HepG2 (cell line): ENCODE measurements around the gene ZBTB9. TPM values are rescaled to one million over a fixed set of nuclear protein-coding genes. Genes with fewer than 3 reads are reported as not detected.

Experiments
- ATAC-seq: fragments of 200-7000 bp; cut with Tn5 transposase; 3 replicates; pipeline ENCODE4 v1.9.1; 2020; ENCODE audit warnings: mild to moderate bottlenecking, moderate library complexity
- BruUV-seq: library from RNA; stranded (reverse); fragments of 400-500 nt; replicated peaks from 2 replicates; lab custom pipeline; 2021; lab: Mats Ljungman, UMichigan
- CTCF ChIA-PET: fragments of 300-600 bp; formaldehyde crosslinking; extraction: SDS; loops from one replicate; lab custom pipeline; 2021; ENCODE audit warnings: low total read pairs, inconsistent platforms, low intra/inter-chr PET ratio; lab: Yijun Ruan, JAX
- POLR2A ChIA-PET: fragments of 350-600 bp; sonication (Branson Sonifier 250); formaldehyde crosslinking; loops from one replicate; lab custom pipeline; 2020; ENCODE audit warnings: antibody characterized with exemption, inconsistent platforms; lab: Yijun Ruan, JAX
- DNase-seq: peaks from one replicate; pipeline ENCODE4 v3.0.0-alpha.2; 2015; ENCODE audit warnings: low spot score
- FAIRE-seq: peaks from 3 replicates; lab custom pipeline; 2011; peaks lifted over from hg19 to GRCh38; lab: Jason Lieb, UNC
- H2AFZ ChIP-seq: one replicate; pipeline ENCODE4 v1.6.1; 2011; ENCODE audit warnings: low read length, inconsistent platforms
- H3K27ac ChIP-seq: fragments of 300-600 bp; 3 replicates; pipeline ENCODE4 v1.8.0; 2011; ENCODE audit warnings: mixed run types, mild to moderate bottlenecking, mixed read lengths, low read length, inconsistent platforms; ENCODE audit not compliant: insufficient read depth; ENCODE audit errors: extremely low read length
- H3K27me3 ChIP-seq, 2 experiments: fragments of 200-600 bp in 1 of 2; 2 replicates in 1 of 2; 3 replicates in 1 of 2; pipeline versions ENCODE4 v1.6.0 to v1.8.0; 2011; ENCODE audit warnings: low read length in 2 of 2, mild to moderate bottlenecking in 2 of 2, moderate library complexity in 2 of 2, inconsistent platforms in 1 of 2; ENCODE audit not compliant: insufficient read depth in 2 of 2, control insufficient read depth in 1 of 2
- H3K36me3 ChIP-seq, 2 experiments: fragments of 200-600 bp in 1 of 2; replicated peaks in 1 of 2; 2 replicates in 1 of 2; 3 replicates in 1 of 2; pipeline versions ENCODE4 v1.5.1 to v1.8.0; 2011; ENCODE audit warnings: low read length in 2 of 2, inconsistent platforms in 1 of 2; ENCODE audit not compliant: insufficient read depth in 2 of 2, control insufficient read depth in 1 of 2
- H3K4me1 ChIP-seq: 2 replicates; pipeline ENCODE4 v1.5.1; 2012; ENCODE audit warnings: low read length, inconsistent platforms; ENCODE audit not compliant: insufficient read depth
- H3K4me2 ChIP-seq: 2 replicates; pipeline ENCODE4 v1.6.0; 2011; ENCODE audit warnings: low read depth, low read length, inconsistent platforms
- H3K4me3 ChIP-seq, 3 experiments: fragments of 200-600 bp in 1 of 3; sonication (generic), shearing (Covaris generic) in 1 of 3; replicated peaks in 1 of 3; 2 replicates each; pipeline ENCODE4 v1.5.1; 2011 to 2016; ENCODE audit warnings: low read length in 3 of 3, inconsistent platforms in 2 of 3, low read depth in 2 of 3, mild to moderate bottlenecking in 2 of 3, control low read depth in 1 of 3, mixed read lengths in 1 of 3; ENCODE audit not compliant: insufficient read depth in 1 of 3
- H3K79me2 ChIP-seq: one replicate; pipeline ENCODE4 v1.6.1; 2011; ENCODE audit warnings: low read length, inconsistent platforms; ENCODE audit not compliant: insufficient read depth
- H3K9ac ChIP-seq: 2 replicates; pipeline ENCODE4 v1.6.0; 2011; ENCODE audit warnings: mild to moderate bottlenecking, low read depth, low read length, inconsistent platforms; ENCODE audit not compliant: insufficient read depth
- H3K9me3 ChIP-seq: 2 replicates; pipeline ENCODE4 v1.5.1; 2012; ENCODE audit warnings: mild to moderate bottlenecking, low read length
- H4K20me1 ChIP-seq: 2 replicates; pipeline ENCODE4 v1.6.0; 2011; ENCODE audit warnings: inconsistent platforms, mild to moderate bottlenecking, low read length, moderate library complexity; ENCODE audit not compliant: insufficient read depth
- CERS6 ChIP-seq: sonication (generic); formaldehyde crosslinking; IDR thresholded peaks from 2 replicates; pipeline ENCODE4 v1.5.0; 2020; ENCODE audit warnings: missing genetic modification reagents
- DMTF1 ChIP-seq: sonication (generic); formaldehyde crosslinking; IDR thresholded peaks from 2 replicates; pipeline ENCODE4 v1.4.0; 2020; ENCODE audit warnings: mild to moderate bottlenecking, missing genetic modification reagents
- HINFP ChIP-seq: sonication (generic); formaldehyde crosslinking; IDR thresholded peaks from 2 replicates; pipeline ENCODE4 v1.4.0; 2020; ENCODE audit warnings: low read depth, mild to moderate bottlenecking, missing genetic modification reagents
- JARID2 ChIP-seq: sonication (generic); formaldehyde crosslinking; IDR thresholded peaks from 2 replicates; pipeline ENCODE4 v1.8.1; 2023; ENCODE audit warnings: missing genetic modification reagents, inconsistent platforms; ENCODE audit not compliant: insufficient replicate concordance
- MAFF ChIP-seq: IDR thresholded peaks from 2 replicates; pipeline ENCODE4 v1.6.1; 2011; ENCODE audit warnings: low read depth, low read length, improper control_type of control experiment
- MAFK ChIP-seq, 2 experiments: IDR thresholded peaks in 1 of 2; conservative IDR thresholded peaks in 1 of 2; 2 replicates each; pipeline ENCODE4 v1.6.1; 2011; ENCODE audit warnings: improper control_type of control experiment in 2 of 2, low read length in 2 of 2
- NFIB ChIP-seq: sonication (generic); formaldehyde crosslinking; IDR thresholded peaks from 2 replicates; pipeline ENCODE4 v1.9.0; 2021; ENCODE audit warnings: missing genetic modification reagents, mild to moderate bottlenecking, borderline replicate concordance
- ZNF251 ChIP-seq: sonication (generic); formaldehyde crosslinking; IDR thresholded peaks from 2 replicates; pipeline ENCODE4 v1.9.0; 2021; ENCODE audit warnings: mild to moderate bottlenecking, missing genetic modification reagents
- ZNF670 ChIP-seq: sonication (generic); formaldehyde crosslinking; IDR thresholded peaks from 2 replicates; pipeline ENCODE4 v1.8.0; 2022; ENCODE audit warnings: mild to moderate bottlenecking, missing genetic modification reagents, borderline replicate concordance
- WGBS: methylation state at CpG from one replicate; pipeline ENCODE4 v1.1.6; 2017; ENCODE audit warnings: low lambda C conversion rate; 5-methylcytosine and 5-hydroxymethylcytosine counted together
- in situ Hi-C: cut with HindIII; loops from 2 replicates; pipeline ENCODE4 v1.10.0; 2017; ENCODE audit warnings: low pct_unique_long_range_greater_than_20kb; ENCODE audit not compliant: extremely low pct_ligation_motif_present
- intact Hi-C: fragments of 100-400 bp; cut with micrococcal nuclease; formaldehyde crosslinking; loops from one replicate; pipeline ENCODE4 v1.10.0; 2022; ENCODE audit not compliant: unreplicated experiment
- polyA plus RNA-seq, 8 experiments: library from polyadenylated mRNA; depleted of rRNA in 3 of 8; stranded (reverse) in 7 of 8; unstranded in 1 of 8; fragments of >200 nt; fragmentation: Illumina TruSeq in 4 of 8; extraction: Trizol in 4 of 8; gene quantifications; 2 replicates each; pipeline versions ENCODE4 v1.2.1 to v1.2.3, GENCODE V29; 2011 to 2016; ENCODE audit warnings: low read depth in 4 of 8, missing spikeins in 1 of 8, mixed read lengths in 1 of 8; ENCODE audit not compliant: insufficient read depth in 1 of 8
- total RNA-seq, 5 experiments: library from RNA; depleted of rRNA; stranded (reverse); fragments of >200 nt; fragmentation: Illumina TruSeq; extraction: Trizol; gene quantifications; 2 replicates each; pipeline ENCODE4 v1.2.3, GENCODE V29; 2016; ENCODE audit warnings: low read depth in 1 of 5

ZBTB9 gene
- total and polyA plus RNA-seq, 2 of the 13 experiments (the other 11 are each of a cell fraction or from before 2014, with no cell fraction given), result 5.3 to 9.2 TPM

GRCh38 chr6:33437666-33438065 lies 16.7 kb upstream of the ZBTB9 start:
- POLR2A ChIA-PET, result no interaction called here
- no peaks in the 10 kb centered on the region for H3K27me3 ChIP-seq
- no peaks in the 10 kb centered on the region for H3K9me3 ChIP-seq
- 92% methylated on average over 17 of the region's 18 CpGs for WGBS
- H3K36me3 ChIP-seq, result peaks cover 0 to 2% of the 10 kb centered on the region in 2 experiments; a peak in 1 of 5 replicates
- in situ Hi-C loops, result no loop called here
- no peak for DNase-seq
- no peak for FAIRE-seq
- no peaks in the 10 kb centered on the region for H3K79me2 ChIP-seq
- H3K9ac ChIP-seq, result no peak overlapping the region
- H3K4me2 ChIP-seq, result no peak overlapping the region
- no peak for TF ChIP-seq HINFP (CRISPR knock-in tag)
- no peak for TF ChIP-seq JARID2 (CRISPR knock-in tag)
- no peak for TF ChIP-seq MAFF
- no peak for TF ChIP-seq CERS6 (CRISPR knock-in tag)
- TF ChIP-seq, all 625 proteins: peak for 0
- Histone ChIP-seq H2AFZ (no peak overlapping the region), H3K4me3 (no peak overlapping the region), H3K4me1 (no peaks in the 10 kb centered on the region), H3K27ac (no peak overlapping the region), H4K20me1 (no peaks in the 10 kb centered on the region)
- ATAC-seq, result no peak
- CTCF ChIA-PET, result no interaction called here
- no TSS peak for BruUV-seq
- intact Hi-C loops, result no loop called here

- 92% methylated on average over 3 of the region's 3 CpGs for WGBS
- BruUV-seq, result no TSS peak
- H3K4me1 ChIP-seq, result no peaks in the 10 kb centered on the region
- FAIRE-seq, result no peak
- intact Hi-C loops (no loop called here), in situ Hi-C loops (no loop called here)
- H3K9ac ChIP-seq, result no peak overlapping the region
- no peaks in the 10 kb centered on the region for H3K27me3 ChIP-seq
- no peaks in the 10 kb centered on the region for H3K79me2 ChIP-seq
- H4K20me1 ChIP-seq, result no peaks in the 10 kb centered on the region
- CTCF ChIA-PET, result no interaction called here
- no peak for TF ChIP-seq ZNF251
- TF ChIP-seq NFIB (CRISPR knock-in tag), result no peak
- TF ChIP-seq ZNF670 (CRISPR knock-in tag), result no peak
- 0 out of 4 replicates have a peak, but pooled peaks of 1 of the 2 experiments have one; percentile 16 for TF ChIP-seq MAFK (conservative IDR thresholded peaks at IDR 0.05 in 1 of 2, IDR thresholded peaks at IDR 0.05 in 1 of 2; ENCODE audit: low read length in 2 of 2)
- no peak for TF ChIP-seq DMTF1
- no peak for ATAC-seq
- no peak overlapping the region for H3K4me3 ChIP-seq
- no peak for DNase-seq
- no peak overlapping the region for H3K4me2 ChIP-seq
- H2AFZ ChIP-seq, result no peak overlapping the region
- POLR2A ChIA-PET, result interaction anchor here (1.6 kb wide), 1 partner anchor 8 kb away, joined by 5 read pairs; no protein-coding TSS in a partner anchor
- H3K9me3 ChIP-seq, result no peaks in the 10 kb centered on the region
- H3K36me3 ChIP-seq, result peaks cover 0 to 2% of the 10 kb centered on the region in 2 experiments; a peak in 1 of 5 replicates
- no peak overlapping the region for H3K27ac ChIP-seq
Measured at GRCh38 chr6:33438978-33439594, 15.3 kb upstream of the ZBTB9 start.
